K562 (cell line): ENCODE measurements around the gene SGMS1. TPM values are rescaled to one million over a fixed set of nuclear protein-coding genes. Genes with fewer than 3 reads are reported as not detected.

Source experiments
- COPS2 ChIP-seq: fragments of 450-650 bp; conservative IDR thresholded peaks from 2 replicates; pipeline ENCODE4 v1.6.1; 2016; ENCODE audit warnings: mild to moderate bottlenecking, moderate library complexity
- HSF4 ChIP-seq: fragments of 250-450 bp; sonication (Bioruptor Pico); IDR thresholded peaks from 2 replicates; pipeline ENCODE4 v2.1.2; 2022; ENCODE audit warnings: mild to moderate bottlenecking, moderate library complexity, borderline replicate concordance
- MTA1 ChIP-seq: fragments of 450-650 bp; IDR thresholded peaks from 2 replicates; pipeline ENCODE4 v1.6.1; 2017; ENCODE audit warnings: borderline replicate concordance
- NR3C1 ChIP-seq: sonication (generic); formaldehyde crosslinking; IDR thresholded peaks from 2 replicates; pipeline ENCODE4 v1.8.1; 2022; ENCODE audit warnings: missing genetic modification reagents
- PKNOX1 ChIP-seq: fragments of 450-650 bp; IDR thresholded peaks from 2 replicates; pipeline ENCODE4 v1.6.1; 2016
- RFX5 ChIP-seq: IDR thresholded peaks from 2 replicates; pipeline ENCODE4 v1.6.1; 2011; ENCODE audit warnings: low read depth, mild to moderate bottlenecking, improper control_type of control experiment, low read length
- RHOXF2B ChIP-seq: fragments of 250-450 bp; sonication (Bioruptor Pico); conservative IDR thresholded peaks from 2 replicates; pipeline ENCODE4 v1.5.1; 2021
- TSC22D4 ChIP-seq: fragments of 450-650 bp; IDR thresholded peaks from 2 replicates; pipeline ENCODE4 v1.6.1; 2016; ENCODE audit warnings: missing genetic modification characterization, missing biosample characterization, control low read depth
- ZNF124 ChIP-seq: sonication (generic); formaldehyde crosslinking; IDR thresholded peaks from 2 replicates; pipeline ENCODE4 v1.8.1; 2022; ENCODE audit warnings: missing genetic modification reagents
- ZNF217 ChIP-seq: sonication (generic); formaldehyde crosslinking; IDR thresholded peaks from 2 replicates; pipeline ENCODE4 v1.8.0; 2022; ENCODE audit warnings: mild to moderate bottlenecking, missing genetic modification reagents
- ZNF274 ChIP-seq: IDR thresholded peaks from 2 replicates; pipeline ENCODE4 v1.6.1; 2011; ENCODE audit warnings: low read depth, mild to moderate bottlenecking, low read length, moderate library complexity, borderline replicate concordance
- polyA plus RNA-seq, 8 experiments: library from polyadenylated mRNA; depleted of rRNA in 4 of 8; stranded (reverse) in 5 of 8; unstranded in 3 of 8; fragments of >200 nt; fragmentation: Nextera tagmentation in 2 of 8; fragmentation: Illumina TruSeq in 1 of 8; extraction: Ambion mirVana in 2 of 8; extraction: Trizol in 1 of 8; gene quantifications; 2 replicates each; pipeline versions ENCODE4 v1.2.1 to v1.2.3, GENCODE V29; 2011 to 2014; ENCODE audit warnings: inconsistent platforms in 1 of 8, missing spikeins in 1 of 8
- total RNA-seq, 7 experiments: library from RNA; depleted of rRNA in 6 of 7; stranded (reverse); fragments of >200 nt in 6 of 7; fragmentation: Illumina TruSeq in 2 of 7; extraction: Trizol in 2 of 7; gene quantifications; 2 replicates each; pipeline versions ENCODE4 v1.2.1 to v1.2.3, GENCODE V29; 2011 to 2021; ENCODE audit warnings: low replicate concordance in 1 of 7
- TF ChIP-seq, protein P1 (sequence below): sonication (generic); formaldehyde crosslinking; IDR thresholded peaks from 2 replicates; pipeline ENCODE4 v1.8.0; 2022; ENCODE audit warnings: mild to moderate bottlenecking, missing genetic modification reagents
- TF ChIP-seq, protein P2 (sequence below), 3 experiments: fragments of 200-800 bp in 1 of 3; fragments of 250-450 bp in 1 of 3; fragments of 450-650 bp in 1 of 3; sonication (Bioruptor Pico) in 1 of 3; sonication (Bioruptor generic) in 1 of 3; formaldehyde crosslinking in 1 of 3; IDR thresholded peaks; 2 replicates each; pipeline versions ENCODE4 v1.6.1 to v1.8.0; 2016 to 2022; ENCODE audit warnings: mild to moderate bottlenecking in 2 of 3, missing genetic modification characterization in 2 of 3, missing compliant biosample characterization in 1 of 3, moderate library complexity in 1 of 3

Gene SGMS1
- total and polyA plus RNA-seq, 9 of the 15 experiments (the other 6 are each of a cell fraction or from before 2014, with no cell fraction given): 22.6 to 232 (median 82.2) TPM

GRCh38 chr10:50316695-50317648, 306.8 kb downstream of the SGMS1 start (continued):
- TF ChIP-seq, protein P1, sequence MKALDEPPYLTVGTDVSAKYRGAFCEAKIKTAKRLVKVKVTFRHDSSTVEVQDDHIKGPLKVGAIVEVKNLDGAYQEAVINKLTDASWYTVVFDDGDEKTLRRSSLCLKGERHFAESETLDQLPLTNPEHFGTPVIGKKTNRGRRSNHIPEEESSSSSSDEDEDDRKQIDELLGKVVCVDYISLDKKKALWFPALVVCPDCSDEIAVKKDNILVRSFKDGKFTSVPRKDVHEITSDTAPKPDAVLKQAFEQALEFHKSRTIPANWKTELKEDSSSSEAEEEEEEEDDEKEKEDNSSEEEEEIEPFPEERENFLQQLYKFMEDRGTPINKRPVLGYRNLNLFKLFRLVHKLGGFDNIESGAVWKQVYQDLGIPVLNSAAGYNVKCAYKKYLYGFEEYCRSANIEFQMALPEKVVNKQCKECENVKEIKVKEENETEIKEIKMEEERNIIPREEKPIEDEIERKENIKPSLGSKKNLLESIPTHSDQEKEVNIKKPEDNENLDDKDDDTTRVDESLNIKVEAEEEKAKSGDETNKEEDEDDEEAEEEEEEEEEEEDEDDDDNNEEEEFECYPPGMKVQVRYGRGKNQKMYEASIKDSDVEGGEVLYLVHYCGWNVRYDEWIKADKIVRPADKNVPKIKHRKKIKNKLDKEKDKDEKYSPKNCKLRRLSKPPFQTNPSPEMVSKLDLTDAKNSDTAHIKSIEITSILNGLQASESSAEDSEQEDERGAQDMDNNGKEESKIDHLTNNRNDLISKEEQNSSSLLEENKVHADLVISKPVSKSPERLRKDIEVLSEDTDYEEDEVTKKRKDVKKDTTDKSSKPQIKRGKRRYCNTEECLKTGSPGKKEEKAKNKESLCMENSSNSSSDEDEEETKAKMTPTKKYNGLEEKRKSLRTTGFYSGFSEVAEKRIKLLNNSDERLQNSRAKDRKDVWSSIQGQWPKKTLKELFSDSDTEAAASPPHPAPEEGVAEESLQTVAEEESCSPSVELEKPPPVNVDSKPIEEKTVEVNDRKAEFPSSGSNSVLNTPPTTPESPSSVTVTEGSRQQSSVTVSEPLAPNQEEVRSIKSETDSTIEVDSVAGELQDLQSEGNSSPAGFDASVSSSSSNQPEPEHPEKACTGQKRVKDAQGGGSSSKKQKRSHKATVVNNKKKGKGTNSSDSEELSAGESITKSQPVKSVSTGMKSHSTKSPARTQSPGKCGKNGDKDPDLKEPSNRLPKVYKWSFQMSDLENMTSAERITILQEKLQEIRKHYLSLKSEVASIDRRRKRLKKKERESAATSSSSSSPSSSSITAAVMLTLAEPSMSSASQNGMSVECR: no peak
- TF ChIP-seq ZNF217 (CRISPR knock-in tag) (no peak), ZNF124 (no peak), RHOXF2B (no peak), PKNOX1 (no peak), TSC22D4 (no peak), HSF4 (CRISPR knock-in tag) (no peak), NR3C1 (no peak), COPS2 (no peak), RFX5 (no peak), ZNF274 (no peak), MTA1 (no peak)
- TF ChIP-seq, protein P2, sequence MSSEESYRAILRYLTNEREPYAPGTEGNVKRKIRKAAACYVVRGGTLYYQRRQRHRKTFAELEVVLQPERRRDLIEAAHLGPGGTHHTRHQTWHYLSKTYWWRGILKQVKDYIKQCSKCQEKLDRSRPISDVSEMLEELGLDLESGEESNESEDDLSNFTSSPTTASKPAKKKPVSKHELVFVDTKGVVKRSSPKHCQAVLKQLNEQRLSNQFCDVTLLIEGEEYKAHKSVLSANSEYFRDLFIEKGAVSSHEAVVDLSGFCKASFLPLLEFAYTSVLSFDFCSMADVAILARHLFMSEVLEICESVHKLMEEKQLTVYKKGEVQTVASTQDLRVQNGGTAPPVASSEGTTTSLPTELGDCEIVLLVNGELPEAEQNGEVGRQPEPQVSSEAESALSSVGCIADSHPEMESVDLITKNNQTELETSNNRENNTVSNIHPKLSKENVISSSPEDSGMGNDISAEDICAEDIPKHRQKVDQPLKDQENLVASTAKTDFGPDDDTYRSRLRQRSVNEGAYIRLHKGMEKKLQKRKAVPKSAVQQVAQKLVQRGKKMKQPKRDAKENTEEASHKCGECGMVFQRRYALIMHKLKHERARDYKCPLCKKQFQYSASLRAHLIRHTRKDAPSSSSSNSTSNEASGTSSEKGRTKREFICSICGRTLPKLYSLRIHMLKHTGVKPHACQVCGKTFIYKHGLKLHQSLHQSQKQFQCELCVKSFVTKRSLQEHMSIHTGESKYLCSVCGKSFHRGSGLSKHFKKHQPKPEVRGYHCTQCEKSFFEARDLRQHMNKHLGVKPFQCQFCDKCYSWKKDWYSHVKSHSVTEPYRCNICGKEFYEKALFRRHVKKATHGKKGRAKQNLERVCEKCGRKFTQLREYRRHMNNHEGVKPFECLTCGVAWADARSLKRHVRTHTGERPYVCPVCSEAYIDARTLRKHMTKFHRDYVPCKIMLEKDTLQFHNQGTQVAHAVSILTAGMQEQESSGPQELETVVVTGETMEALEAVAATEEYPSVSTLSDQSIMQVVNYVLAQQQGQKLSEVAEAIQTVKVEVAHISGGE (CRISPR knock-in tag; IDR thresholded peaks at IDR 0.05): no peak
